Measurements from ENCODE around the gene EXO1. TPM values are rescaled to one million over a fixed set of nuclear protein-coding genes. Genes with fewer than 3 reads are reported as not detected.

The EXO1 gene
- total RNA-seq, 1 experiment from 2014 or later = 36.5 TPM

GRCh38 chr1:241829468-241829867 lies 18.5 kb upstream of the EXO1 start (continued):
- TF ChIP-seq ZBTB21 (CRISPR knock-in tag; IDR thresholded peaks at IDR 0.05; ENCODE audit: borderline replicate concordance) = no peak
- TF ChIP-seq SMAD3 (CRISPR knock-in tag; IDR thresholded peaks at IDR 0.05; ENCODE audit: borderline replicate concordance) = no peak
- TF ChIP-seq NR3C1 (CRISPR knock-in tag; conservative IDR thresholded peaks at IDR 0.05; ENCODE audit: low read depth) = no peak

GRCh38 chr1:241834733-241835377 lies 13.1 kb upstream of the EXO1 start:
- Mint-ChIP-seq H3K27me3 (ENCODE audit: low read depth) (no peaks in the 10 kb centered on the region; the same call in 1 of the 2 replicates), H3K27ac (no peak overlapping the region), H3K9me3 (no peaks in the 10 kb centered on the region), H3K4me3 (no peak overlapping the region), H3K36me3 (no peaks in the 10 kb centered on the region), H3K4me1 (no peaks in the 10 kb centered on the region)
- POLR2A ChIA-PET = no interaction called here
- DNase-seq (ENCODE audit: low spot score) = no peak
- no peak for TF ChIP-seq GABPB1 (CRISPR knock-in tag; IDR thresholded peaks at IDR 0.05)
- ATAC-seq = peak; percentile 52; the same call in 1 of the 2 replicates
- CTCF ChIA-PET = no interaction called here

- TF ChIP-seq RORB (CRISPR knock-in tag; IDR thresholded peaks at IDR 0.05) = no peak
- no peak for TF ChIP-seq AR (CRISPR knock-in tag; IDR thresholded peaks at IDR 0.05)
- TF ChIP-seq GRHL2 (CRISPR knock-in tag; IDR thresholded peaks at IDR 0.05; ENCODE audit: insufficient replicate concordance, severe bottlenecking) = no peak
- no peak for TF ChIP-seq FOXK1 (CRISPR knock-in tag; IDR thresholded peaks at IDR 0.05)
- TF ChIP-seq MAX (CRISPR knock-in tag; IDR thresholded peaks at IDR 0.05) = no peak
- TF ChIP-seq ZNF425 (CRISPR knock-in tag; conservative IDR thresholded peaks at IDR 0.05) = no peak
- no peak for TF ChIP-seq ZBTB21 (CRISPR knock-in tag; IDR thresholded peaks at IDR 0.05; ENCODE audit: borderline replicate concordance)
- Mint-ChIP-seq H3K4me1 (no peaks in the 10 kb centered on the region), H3K27me3 (ENCODE audit: low read depth) (no peaks in the 10 kb centered on the region; the same call in 1 of the 2 replicates), H3K9me3 (no peaks in the 10 kb centered on the region), H3K4me3 (no peak overlapping the region), H3K36me3 (no peaks in the 10 kb centered on the region), H3K27ac (no peak overlapping the region)
- ATAC-seq (no peak), DNase-seq (ENCODE audit: low spot score) (no peak)
- POLR2A ChIA-PET = no interaction called here
- CTCF ChIA-PET = no interaction called here
Observed at GRCh38 chr1:241836941-241837340, 11.1 kb upstream of the EXO1 start.

GRCh38 chr1:241837416-241837815 lies 10.6 kb upstream of the EXO1 start:
- no peak for ATAC-seq
- no peak for DNase-seq (ENCODE audit: low spot score)
- Mint-ChIP-seq H3K9me3 (no peaks in the 10 kb centered on the region), H3K27ac (no peak overlapping the region), H3K36me3 (no peaks in the 10 kb centered on the region), H3K4me1 (no peaks in the 10 kb centered on the region), H3K4me3 (no peak overlapping the region), H3K27me3 (ENCODE audit: low read depth) (no peaks in the 10 kb centered on the region; the same call in 1 of the 2 replicates)
- ChIA-PET POLR2A (no interaction called here), CTCF (interaction anchor here (2.1 kb wide), 1 partner anchor 226 kb away, joined by 6 read pairs; no protein-coding TSS in a partner anchor)
- no peak for TF ChIP-seq NR3C1 (CRISPR knock-in tag; conservative IDR thresholded peaks at IDR 0.05; ENCODE audit: low read depth)
- no peak for TF ChIP-seq NFYB (CRISPR knock-in tag; conservative IDR thresholded peaks at IDR 0.05; ENCODE audit: low read depth)
- no peak for TF ChIP-seq ZBTB21 (CRISPR knock-in tag; IDR thresholded peaks at IDR 0.05; ENCODE audit: borderline replicate concordance)
- no peak for TF ChIP-seq FOXP4 (CRISPR knock-in tag; IDR thresholded peaks at IDR 0.05)
- no peak for TF ChIP-seq ZNF263 (CRISPR knock-in tag; IDR thresholded peaks at IDR 0.05; ENCODE audit: low read depth)
- no peak for TF ChIP-seq CREM (CRISPR knock-in tag; IDR thresholded peaks at IDR 0.05)
- TF ChIP-seq CDX4 (CRISPR knock-in tag; IDR thresholded peaks at IDR 0.05; ENCODE audit: borderline replicate concordance) = no peak
- no peak for TF ChIP-seq USF1 (CRISPR knock-in tag; IDR thresholded peaks at IDR 0.05)
- no peak for TF ChIP-seq SMAD3 (CRISPR knock-in tag; IDR thresholded peaks at IDR 0.05; ENCODE audit: borderline replicate concordance)
- no peak for TF ChIP-seq ZNF317 (CRISPR knock-in tag; IDR thresholded peaks at IDR 0.05; ENCODE audit: borderline replicate concordance, low read depth)
